Hepatocyte (in vitro differentiated cells): Measurements from ENCODE around the gene CEP85. TPM values are rescaled to one million over a fixed set of nuclear protein-coding genes. Genes with fewer than 3 reads are reported as not detected.

Source experiments
- DNase-seq: peaks from one replicate; pipeline ENCODE4 v3.0.0-alpha.2; 2016; ENCODE audit warnings: low spot score
- H2AFZ ChIP-seq: fragments of 200-600 bp; sonication (generic); 2 replicates; pipeline ENCODE4 v1.6.0; 2016; ENCODE audit warnings: antibody characterized with exemption, mild to moderate bottlenecking
- H3K27ac ChIP-seq: fragments of 200-600 bp; sonication (generic); 2 replicates; pipeline ENCODE4 v1.5.1; 2016; ENCODE audit warnings: mild to moderate bottlenecking
- H3K27me3 ChIP-seq: fragments of 200-600 bp; sonication (generic); 2 replicates; pipeline ENCODE4 v1.6.1; 2016
- H3K36me3 ChIP-seq: fragments of 200-600 bp; sonication (generic); replicated peaks from 2 replicates; pipeline ENCODE4 v1.5.1; 2016; ENCODE audit warnings: low read depth; ENCODE audit not compliant: insufficient read depth
- H3K4me1 ChIP-seq: fragments of 200-600 bp; sonication (generic); 2 replicates; pipeline ENCODE4 v1.5.1; 2016; ENCODE audit warnings: mild to moderate bottlenecking, moderate library complexity; ENCODE audit not compliant: insufficient read depth
- H3K4me2 ChIP-seq: fragments of 200-600 bp; sonication (generic); 2 replicates; pipeline ENCODE4 v1.6.0; 2016
- H3K4me3 ChIP-seq: fragments of 200-600 bp; sonication (generic); 2 replicates; pipeline ENCODE4 v1.5.1; 2016; ENCODE audit warnings: mild to moderate bottlenecking
- H3K79me2 ChIP-seq: fragments of 200-600 bp; sonication (generic); 2 replicates; pipeline ENCODE4 v1.6.0; 2017; ENCODE audit warnings: mild to moderate bottlenecking
- H3K9me2 ChIP-seq: fragments of 200-600 bp; sonication (generic); replicated peaks from 2 replicates; pipeline ENCODE4 v1.6.0; 2017; ENCODE audit warnings: mild to moderate bottlenecking; ENCODE audit not compliant: insufficient read depth
- H3K9me3 ChIP-seq: fragments of 200-600 bp; sonication (generic); 2 replicates; pipeline ENCODE4 v1.5.1; 2016; ENCODE audit warnings: low read depth, mild to moderate bottlenecking
- H4K20me1 ChIP-seq: fragments of 200-600 bp; sonication (generic); 2 replicates; pipeline ENCODE4 v1.6.0; 2016; ENCODE audit warnings: mild to moderate bottlenecking; ENCODE audit not compliant: insufficient read depth, poor library complexity, severe bottlenecking
- CTCF ChIP-seq: fragments of 200-600 bp; sonication (generic); IDR thresholded peaks from 2 replicates; pipeline ENCODE4 v1.5.1; 2016; ENCODE audit warnings: antibody characterized with exemption, mild to moderate bottlenecking; ENCODE audit not compliant: poor library complexity
- EZH2 ChIP-seq: fragments of 200-600 bp; sonication (generic); IDR thresholded peaks from 2 replicates; pipeline ENCODE4 v1.6.1; 2016; ENCODE audit warnings: antibody characterized with exemption, mild to moderate bottlenecking, borderline replicate concordance
- EZH2phosphoT487 ChIP-seq: fragments of 200-600 bp; sonication (generic); IDR thresholded peaks from one replicate; pipeline ENCODE4 v1.6.1; 2018; ENCODE audit warnings: antibody characterized with exemption, mild to moderate bottlenecking, low read depth, moderate library complexity; ENCODE audit not compliant: unreplicated experiment, severe bottlenecking
- WGBS: methylation state at CpG from one replicate; pipeline ENCODE4 v1.1.6; 2016; ENCODE audit warnings: low lambda C conversion rate; ENCODE audit errors: missing lambda C conversion rate; 5-methylcytosine and 5-hydroxymethylcytosine counted together
- polyA plus RNA-seq: library from polyadenylated mRNA; unstranded; fragments of >200 nt; fragmentation: Nextera tagmentation; extraction: Ambion mirVana; gene quantifications from 2 replicates; pipeline ENCODE4 v1.2.1, GENCODE V29; 2016
- total RNA-seq: library from RNA; depleted of rRNA; stranded (reverse); fragments of >200 nt; gene quantifications from 2 replicates; pipeline ENCODE4 v1.2.3, GENCODE V29; 2014

The CEP85 gene
- total and polyA plus RNA-seq, 2 experiments from 2014 or later = 12.4 to 14.6 TPM

DNA sequence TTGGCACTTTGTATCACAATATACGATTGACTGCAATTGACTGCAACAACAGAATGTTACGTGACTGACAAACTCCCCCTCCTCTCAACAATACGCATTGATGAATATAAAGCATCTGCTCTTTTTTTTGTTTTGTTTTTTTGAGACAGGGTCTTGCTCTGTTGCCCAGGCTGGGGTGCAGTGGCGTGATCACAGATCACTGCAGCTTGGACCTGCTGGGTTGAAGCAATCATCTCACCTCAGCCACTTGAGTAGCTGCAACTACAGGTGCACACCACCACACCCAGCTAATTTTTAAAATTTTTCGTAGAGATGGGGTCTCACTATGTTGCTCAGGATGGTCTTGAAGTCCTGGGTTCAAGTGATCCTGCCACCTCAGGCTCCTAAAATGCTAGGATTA lies 21.3 kb upstream of the CEP85 start:
- Histone ChIP-seq H3K4me2 (no peak overlapping the region), H3K4me1 (no peaks in the 10 kb centered on the region), H3K9me3 (no peaks in the 10 kb centered on the region), H3K9me2 (no peaks in the 10 kb centered on the region), H3K27me3 (no peaks in the 10 kb centered on the region), H2AFZ (no peak overlapping the region), H3K79me2 (no peaks in the 10 kb centered on the region), H3K36me3 (no peaks in the 10 kb centered on the region), H3K27ac (no peak overlapping the region), H4K20me1 (no peaks in the 10 kb centered on the region), H3K4me3 (no peak overlapping the region)
- 92% methylated on average over 5 of the region's 5 CpGs for WGBS
- no peak for DNase-seq
- TF ChIP-seq EZH2 = no peak
- no peak for TF ChIP-seq CTCF
- no peak for TF ChIP-seq EZH2phosphoT487

GRCh38 chr1:26213335-26213905 lies 20.6 kb upstream of the CEP85 start:
- H2AFZ ChIP-seq = no peak overlapping the region
- no peak for DNase-seq
- H3K9me2 ChIP-seq = no peaks in the 10 kb centered on the region
- no peaks in the 10 kb centered on the region for H3K4me1 ChIP-seq
- no peaks in the 10 kb centered on the region for H3K9me3 ChIP-seq
- no peaks in the 10 kb centered on the region for H3K36me3 ChIP-seq
- WGBS = 83% methylated on average over 6 of the region's 6 CpGs
- H3K79me2 ChIP-seq = no peaks in the 10 kb centered on the region
- TF ChIP-seq CTCF = no peak
- TF ChIP-seq EZH2phosphoT487 = no peak
- TF ChIP-seq EZH2 = no peak
- no peaks in the 10 kb centered on the region for H3K27me3 ChIP-seq
- no peak overlapping the region for H3K4me2 ChIP-seq
- no peak overlapping the region for H3K27ac ChIP-seq
- H4K20me1 ChIP-seq = no peaks in the 10 kb centered on the region
- no peak overlapping the region for H3K4me3 ChIP-seq

DNA sequence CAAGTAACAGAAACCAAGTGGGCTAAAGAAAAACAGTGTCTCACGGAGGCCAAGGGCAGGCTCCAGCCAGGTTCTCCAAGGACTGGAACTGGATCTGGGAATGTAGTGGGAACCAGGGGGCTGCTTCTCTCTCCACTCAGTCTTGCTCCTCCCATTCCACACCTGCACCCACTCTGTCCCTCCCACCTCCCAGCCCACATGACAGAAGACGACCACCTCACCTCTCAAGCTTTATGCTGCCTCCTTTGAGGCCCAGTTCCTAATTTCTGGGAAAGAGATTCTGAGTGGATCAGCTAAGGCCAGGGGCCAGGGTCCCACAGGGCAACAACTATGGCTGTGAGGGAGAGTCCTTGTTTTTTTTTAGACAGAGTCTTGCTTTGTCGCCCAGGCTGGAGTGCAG lies 18.8 kb upstream of the CEP85 start:
- Histone ChIP-seq H3K4me1 (no peaks in the 10 kb centered on the region), H3K27ac (no peak overlapping the region), H3K27me3 (no peaks in the 10 kb centered on the region), H3K4me2 (no peak overlapping the region), H3K9me3 (no peaks in the 10 kb centered on the region), H2AFZ (no peak overlapping the region), H3K79me2 (no peaks in the 10 kb centered on the region), H3K9me2 (no peaks in the 10 kb centered on the region), H4K20me1 (no peaks in the 10 kb centered on the region), H3K4me3 (no peak overlapping the region), H3K36me3 (no peaks in the 10 kb centered on the region)
- 52% methylated on average over 3 of the region's 3 CpGs for WGBS
- no peak for TF ChIP-seq EZH2
- no peak for TF ChIP-seq EZH2phosphoT487
- TF ChIP-seq CTCF = no peak
- DNase-seq = no peak
